ENCODE data around the gene PTPRN2.

The PTPRN2 gene

DNA sequence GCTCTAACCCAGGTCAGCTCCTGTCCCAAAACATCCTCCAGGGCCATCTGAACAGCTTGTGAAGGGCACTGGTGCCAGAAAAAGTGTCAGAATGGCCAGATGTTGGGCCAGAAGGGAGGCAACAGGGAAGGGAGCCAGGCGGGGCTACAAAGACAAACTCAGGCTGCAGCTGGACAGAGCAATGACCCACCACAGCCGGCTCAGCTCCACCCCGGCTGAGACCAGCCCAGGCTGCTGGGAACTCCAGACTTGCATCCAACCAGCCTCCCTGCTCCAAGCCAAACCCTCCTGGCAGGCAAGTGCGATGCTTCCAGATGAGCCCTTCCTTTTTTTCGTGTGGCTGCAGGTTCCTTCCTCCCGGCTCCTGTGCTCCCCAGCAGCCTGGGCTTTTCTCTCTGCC lies 466.9 kb downstream of the PTPRN2 start:
- DNase-seq: no peak

DNA sequence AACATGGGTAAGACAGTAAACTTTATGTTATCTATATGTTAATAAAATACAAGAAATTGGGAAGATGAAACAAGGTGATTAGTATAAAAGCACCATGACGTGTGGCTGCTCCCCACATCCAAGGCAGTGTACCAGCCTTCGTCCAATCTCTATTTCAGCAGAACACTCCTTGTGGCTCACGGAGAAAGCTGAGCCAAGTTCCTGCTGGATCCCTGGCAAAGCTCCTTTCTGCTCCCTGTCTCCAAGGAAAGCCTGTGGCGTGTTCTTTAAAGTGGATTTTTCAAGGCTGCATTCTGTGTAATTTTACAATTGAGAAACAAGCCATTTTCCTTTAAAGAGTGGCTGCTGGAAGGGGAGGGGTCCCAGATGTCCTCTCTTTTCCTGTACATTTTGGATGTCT lies 467.3 kb downstream of the PTPRN2 start:
- no peak for DNase-seq

DNA sequence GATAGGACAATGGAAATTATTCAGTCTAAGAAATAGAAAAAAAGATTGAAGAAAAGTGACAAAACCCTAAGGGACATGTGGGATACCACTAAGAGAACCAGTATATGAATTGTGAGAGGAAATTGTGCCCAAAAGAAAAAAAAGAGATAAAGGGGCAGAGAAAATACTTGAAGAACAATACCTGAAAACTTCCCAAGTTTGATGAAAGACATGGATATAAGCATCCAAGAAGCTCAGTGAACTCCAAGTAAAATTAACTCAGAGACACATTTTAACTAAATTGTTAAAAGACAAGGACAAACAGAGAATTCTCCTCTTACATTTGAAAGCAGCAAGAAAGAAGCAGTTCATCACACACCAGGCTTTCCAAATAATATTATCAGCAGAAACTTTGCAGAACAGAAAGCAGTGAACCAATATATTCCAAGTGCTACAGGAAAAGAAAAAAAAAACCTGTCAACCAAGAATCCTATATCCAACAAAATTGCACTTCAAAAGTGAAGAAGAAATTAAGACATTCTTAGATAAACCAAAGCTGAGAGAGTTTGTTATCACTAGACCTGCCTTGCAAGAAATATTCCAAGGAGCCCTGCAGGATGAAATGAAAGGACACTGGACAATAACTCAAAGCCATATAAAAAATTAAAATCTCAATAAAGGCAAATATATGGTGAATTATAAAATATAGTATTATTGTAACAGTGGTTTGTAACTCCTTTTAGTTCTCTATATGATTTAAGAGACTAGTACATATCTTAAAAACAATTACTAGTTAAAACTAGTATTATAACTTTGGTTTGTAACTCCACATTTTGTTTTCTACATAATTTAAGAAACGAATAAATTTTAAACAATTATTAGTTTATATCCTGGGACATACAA lies 470.0 kb downstream of the PTPRN2 start:
- no peak for DNase-seq

DNA sequence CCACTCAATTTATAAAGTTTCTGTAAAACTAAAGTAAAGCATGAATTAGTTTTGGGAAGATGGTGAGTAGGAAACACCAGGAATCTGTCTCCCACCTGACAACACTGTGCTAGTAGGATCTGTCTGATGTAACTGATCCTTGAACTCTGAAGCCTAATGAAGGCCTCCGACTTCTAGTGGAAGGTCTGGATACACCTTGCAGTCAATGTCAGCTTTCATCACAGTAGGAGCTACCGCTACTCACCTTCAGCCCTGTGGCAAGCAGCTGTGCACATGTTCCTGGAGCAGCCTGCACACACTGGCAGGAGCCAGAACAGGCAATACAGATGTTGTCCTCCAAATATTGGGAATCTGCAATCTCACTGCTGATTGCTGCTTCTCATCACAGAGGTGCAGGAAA lies 471.4 kb downstream of the PTPRN2 start:
- DNase-seq: no peak

DNA sequence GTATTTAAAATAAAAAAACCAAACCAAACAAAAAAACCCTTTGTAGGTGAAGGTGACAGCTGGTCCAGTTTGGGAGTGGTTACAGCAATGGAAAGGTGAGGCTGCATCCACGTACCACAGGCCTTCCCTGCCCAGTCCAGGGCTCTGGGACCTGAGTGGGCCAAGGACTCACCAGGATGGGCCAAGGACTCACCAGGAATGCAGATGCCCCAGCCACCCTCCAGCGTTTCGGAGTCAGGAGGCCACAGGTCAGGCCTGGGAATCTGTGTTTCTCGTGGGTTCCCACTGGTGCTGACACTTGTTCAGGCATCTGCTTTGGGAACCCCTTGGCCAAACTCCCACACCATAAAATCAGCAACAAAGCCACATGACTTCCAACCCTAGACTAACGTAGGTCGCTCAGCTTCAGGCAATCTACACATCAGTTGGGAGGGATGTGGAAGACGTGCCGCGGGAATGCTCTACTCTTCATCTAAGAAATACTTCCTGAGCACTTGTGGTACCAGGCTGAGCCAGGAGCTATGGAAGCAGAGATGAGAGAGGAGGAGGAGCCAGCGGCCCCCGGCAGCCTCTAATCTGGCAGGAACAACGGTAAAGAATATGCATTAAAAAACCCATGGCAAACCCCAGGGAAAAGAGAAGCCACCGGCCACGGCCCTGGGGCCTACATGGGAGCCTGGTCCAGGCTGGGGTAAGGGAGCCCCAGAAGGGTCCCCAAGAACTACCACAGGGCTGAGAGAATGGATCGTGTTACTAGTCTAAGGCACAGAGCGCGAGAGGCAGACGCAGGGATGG lies 473.4 kb downstream of the PTPRN2 start:
- no peak for DNase-seq

DNA sequence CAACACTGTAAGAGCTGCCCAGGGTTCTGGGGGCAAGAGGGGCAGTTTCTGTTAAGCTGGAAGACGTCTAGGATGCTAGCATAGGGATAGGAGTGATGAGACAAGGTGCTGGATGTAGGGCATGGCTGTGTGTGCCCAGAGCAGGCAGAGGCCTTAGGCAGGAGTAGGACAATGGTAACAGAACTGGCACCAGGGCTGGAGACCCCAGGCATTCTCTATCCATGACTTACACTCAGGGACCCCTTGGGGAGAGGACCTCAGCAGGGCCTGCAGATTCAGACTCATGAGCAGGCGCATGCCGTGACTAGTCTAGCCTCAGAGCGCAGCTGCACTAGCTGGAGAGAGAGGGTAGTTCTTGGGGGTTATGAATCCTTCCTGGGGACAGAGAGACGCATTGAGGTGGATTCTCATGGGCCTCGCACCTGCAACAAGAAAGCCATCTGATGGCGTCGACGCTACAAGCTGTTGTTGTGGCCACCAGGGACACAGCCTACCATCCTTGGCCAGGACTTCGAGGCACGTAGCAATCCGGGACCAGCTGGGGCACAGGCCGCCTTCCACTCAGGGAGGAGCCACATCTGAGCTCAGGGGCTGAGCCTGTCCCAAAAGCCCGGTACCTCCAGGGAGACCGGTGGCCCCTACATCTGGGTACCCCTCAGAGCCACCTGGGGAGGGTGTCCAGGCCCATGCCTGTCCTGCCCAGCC lies 474.1 kb downstream of the PTPRN2 start:
- no peak for DNase-seq

DNA sequence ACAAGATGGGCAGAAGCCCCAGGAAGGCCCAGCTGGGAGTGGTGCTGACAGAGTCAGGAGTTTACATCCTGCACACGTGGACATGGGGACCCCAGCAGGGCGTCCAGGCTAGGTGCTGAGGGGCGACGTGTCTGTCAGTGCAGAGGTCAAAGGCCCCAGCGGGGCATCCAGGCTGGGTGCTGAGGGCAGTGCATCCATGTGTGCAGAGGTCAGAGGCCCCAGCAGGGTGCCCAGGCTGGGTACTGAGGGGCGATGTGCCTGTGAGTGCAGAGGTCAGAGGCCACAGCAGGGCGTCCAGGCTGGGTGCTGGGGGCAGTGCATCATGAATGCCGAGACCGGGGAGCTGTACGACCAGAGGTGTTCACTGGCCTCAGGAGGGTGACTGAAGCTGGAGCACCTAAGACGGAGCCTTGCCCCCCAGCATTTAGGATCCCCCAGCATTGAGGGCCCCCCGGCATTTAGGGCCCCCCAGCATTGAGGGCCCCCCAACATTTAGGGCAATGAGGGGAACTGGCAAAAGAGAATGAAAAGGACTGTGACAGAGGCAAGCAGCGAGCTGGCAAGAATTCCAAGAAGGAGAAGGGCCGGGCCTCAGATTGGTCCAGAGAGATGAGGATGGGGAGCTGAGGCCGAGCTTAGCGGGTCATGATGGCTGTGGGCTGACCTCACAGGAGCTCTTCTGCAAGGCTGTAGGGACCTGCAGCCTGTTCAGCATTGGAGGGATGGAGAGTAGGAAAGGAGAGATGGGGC lies 474.9 kb downstream of the PTPRN2 start:
- DNase-seq: no peak

DNA sequence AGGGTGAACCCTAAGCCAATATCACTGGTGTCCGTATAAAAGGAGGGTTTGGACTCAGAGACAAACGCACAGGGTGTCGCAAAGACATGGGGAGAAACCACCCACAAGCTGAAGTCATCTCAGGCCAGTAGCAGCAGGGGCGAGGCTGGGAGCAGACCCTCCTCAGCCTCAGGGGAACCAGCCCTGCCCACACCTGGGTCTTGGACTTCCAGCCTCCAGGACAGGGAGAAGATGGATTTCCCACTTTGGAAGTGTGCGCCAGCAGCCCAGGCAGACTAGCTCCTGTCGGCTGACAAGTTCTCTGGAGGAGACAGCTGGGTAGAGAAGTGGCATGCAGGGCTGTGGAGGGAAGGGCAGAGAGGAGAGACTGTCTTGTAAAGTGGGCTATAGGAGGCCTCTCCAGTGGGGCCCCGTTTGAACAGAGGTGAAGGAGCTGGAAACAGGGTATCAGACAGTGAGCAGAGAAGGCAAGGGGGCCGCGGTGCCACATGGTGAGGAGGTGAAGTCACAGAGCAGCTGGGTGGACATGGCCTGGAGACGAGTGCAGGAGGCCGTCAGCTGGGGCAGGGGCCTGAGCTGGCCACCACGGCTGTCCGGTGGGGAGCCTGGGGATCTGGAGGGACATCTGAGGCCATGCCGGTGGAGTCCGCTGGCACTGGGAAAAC lies 475.6 kb downstream of the PTPRN2 start:
- no peak for DNase-seq

DNA sequence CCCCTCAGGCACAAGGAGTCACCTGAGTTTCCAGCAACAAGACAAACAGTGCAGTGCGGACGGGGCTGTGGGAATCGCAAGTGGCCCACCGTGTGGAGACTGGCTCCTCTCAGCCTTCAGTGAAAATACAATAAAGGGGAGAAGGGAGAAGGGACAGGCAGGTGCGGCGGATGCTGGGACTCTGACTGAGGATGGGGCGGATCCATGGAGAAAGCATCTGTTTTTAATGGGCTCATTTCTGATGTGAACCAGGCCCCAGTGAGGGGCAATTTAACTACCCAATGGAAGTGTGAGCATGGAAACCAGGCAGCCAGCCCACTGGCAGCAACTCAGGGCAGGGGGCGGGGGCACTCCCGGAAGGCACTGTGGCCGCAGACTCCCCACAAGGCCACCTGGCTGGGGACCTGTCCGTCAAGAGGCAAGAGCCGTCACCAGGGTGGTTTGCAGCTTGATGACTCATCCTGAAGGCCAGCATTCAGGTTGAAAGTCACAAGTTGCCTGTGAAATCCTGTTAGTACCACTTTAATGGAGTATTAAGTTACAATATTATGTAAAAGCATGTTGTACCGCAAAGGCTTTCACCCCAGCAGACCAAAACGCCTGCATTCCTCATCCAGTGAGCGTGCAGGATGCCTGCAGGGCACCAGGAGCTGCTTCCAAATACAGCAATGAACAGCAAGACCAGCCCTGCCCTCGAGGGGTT lies 476.4 kb downstream of the PTPRN2 start:
- DNase-seq: no peak

DNA sequence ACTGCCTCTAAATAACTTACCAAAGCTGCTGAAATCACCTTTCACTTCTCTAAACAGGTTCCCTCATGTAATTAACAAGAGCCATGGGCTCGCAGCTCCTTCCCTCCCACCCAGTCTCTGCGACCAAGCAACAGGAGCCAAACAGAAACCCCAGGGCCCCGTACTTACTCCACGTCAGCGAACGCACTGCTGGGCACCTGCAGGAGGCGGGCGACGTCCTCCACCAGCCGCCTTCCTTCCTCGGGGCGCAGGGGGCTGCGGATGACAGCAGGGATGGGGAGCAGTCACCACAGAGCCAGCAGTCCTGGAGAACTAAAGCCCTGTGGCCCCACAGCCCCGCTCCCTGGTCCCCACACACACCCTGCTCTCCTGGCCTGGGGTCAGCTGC lies 477.0 kb downstream of the PTPRN2 start:
- no peak for DNase-seq

DNA sequence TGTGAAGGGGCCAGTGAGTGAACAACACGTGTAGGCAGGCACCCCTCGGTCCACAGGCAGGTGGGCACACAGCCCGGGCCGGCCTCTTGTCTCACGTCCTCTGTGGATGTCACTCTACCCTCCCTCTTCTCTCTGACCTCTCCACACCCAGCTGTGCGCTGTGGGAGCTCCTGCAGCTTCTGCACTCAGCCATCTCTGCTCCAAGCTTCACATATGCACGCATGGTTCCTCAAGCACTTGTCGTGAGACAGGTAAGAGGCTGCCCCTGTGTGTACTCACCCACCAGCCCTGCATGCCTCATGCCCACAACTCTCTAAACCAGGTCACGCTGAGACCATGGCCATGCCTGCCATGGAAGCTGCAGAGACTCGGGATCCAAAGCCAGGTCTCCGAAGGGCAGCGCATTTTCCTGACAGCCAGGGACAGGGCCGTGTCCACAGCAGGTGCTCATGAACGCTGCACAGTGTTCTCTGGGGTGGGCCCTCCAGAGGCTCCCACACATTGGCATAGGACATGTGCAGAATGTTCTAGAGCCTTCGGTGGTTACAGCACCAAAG lies 477.5 kb downstream of the PTPRN2 start:
- DNase-seq: no peak

DNA sequence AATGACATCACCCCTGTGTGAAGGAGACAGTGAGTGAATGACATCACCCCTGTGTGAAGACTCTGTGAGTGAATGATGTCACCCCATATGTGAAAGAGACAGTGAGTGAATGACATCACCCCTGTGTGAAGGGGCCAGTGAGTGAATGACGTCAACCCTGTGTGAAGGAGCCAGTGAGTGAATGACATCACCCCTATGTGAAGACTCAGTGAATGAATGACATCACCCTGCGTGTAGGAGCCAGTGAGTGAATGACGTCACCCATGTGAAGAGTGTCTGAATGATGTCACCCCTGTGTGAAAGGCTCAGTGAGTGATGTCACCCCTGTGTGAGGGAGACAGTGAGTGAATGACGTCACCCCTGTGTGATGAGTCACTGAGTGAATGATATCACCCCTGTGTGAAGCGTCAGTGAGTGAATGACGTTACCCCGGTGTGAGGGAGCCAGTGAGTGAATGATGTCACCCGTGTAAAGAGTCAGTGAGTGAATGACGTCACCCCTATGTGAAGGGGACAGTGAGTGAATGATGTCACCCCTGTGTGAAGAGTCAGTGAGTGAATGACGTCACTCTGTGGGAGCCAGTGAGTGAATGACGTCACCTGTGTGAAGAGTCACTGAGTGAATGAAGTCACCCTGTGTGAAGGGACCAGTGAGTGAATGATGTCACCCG lies 478.1 kb downstream of the PTPRN2 start:
- DNase-seq: no peak

DNA sequence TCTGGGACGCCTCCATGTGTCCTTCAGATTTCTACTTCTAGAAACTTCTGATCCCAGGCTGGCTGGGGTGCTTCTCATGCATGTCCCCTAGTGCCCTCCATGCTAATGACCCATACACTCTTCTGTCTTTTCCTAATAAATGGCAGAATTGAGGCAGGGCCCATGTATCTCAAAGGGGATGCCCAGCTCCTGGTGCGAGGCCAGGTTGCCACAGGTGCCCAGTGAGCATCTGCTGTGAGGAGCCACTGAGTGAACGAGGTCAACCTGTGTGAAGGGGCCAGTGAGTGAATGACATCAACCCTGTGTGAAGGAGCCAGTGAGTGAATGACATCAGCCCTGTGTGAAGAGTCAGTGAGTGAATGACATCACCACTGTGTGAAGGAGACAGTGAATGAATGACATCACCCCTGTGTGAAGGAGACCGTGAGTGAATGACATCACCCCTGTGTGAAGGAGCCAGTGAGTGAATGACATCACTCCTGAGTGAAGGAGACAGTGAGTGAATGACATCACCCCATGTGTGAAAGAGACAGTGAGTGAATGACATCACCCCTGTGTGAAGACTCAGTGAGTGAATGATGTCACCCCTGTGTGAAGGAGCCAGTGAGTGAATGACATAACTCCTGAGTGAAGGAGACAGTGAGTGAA lies 478.9 kb downstream of the PTPRN2 start:
- DNase-seq: no peak

DNA sequence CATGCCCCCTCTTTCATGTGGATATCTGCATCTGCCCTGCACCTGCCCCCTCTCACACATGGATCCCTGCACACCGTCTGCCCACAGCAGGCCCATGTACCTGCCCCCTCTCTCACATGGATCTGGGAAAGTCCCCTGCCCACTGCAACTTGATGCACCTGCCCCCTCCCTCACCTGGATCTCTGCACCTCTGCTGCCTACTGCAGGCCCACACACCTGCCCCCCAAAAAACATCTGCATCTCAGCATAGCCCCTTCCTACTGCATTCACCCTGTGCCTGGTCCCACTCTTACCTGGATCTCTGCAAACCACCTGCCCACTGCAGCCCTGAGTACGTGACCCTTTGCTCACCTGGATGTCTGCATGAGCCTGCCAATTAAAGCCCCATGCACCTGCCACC lies 479.8 kb downstream of the PTPRN2 start:
- no peak for DNase-seq

DNA sequence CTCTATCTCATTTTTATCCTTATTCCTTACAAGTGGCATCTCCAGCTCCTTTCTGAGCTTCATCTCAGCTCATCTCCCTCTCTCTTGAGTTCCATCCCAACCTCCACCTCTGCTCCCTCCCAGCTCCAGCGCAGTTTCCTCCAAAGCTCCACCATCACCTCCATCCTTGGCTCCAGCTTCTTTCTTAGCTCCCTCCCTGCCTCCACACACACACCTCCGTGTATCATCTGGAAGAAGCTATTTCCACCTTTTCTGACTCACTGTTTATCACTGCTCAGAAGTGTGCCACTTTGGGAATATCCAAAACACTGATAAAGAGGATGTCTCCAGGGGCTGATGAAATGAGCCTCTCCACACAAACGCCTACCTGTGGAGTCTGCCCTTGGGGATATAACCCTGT lies 481.4 kb downstream of the PTPRN2 start:
- no peak for DNase-seq

DNA sequence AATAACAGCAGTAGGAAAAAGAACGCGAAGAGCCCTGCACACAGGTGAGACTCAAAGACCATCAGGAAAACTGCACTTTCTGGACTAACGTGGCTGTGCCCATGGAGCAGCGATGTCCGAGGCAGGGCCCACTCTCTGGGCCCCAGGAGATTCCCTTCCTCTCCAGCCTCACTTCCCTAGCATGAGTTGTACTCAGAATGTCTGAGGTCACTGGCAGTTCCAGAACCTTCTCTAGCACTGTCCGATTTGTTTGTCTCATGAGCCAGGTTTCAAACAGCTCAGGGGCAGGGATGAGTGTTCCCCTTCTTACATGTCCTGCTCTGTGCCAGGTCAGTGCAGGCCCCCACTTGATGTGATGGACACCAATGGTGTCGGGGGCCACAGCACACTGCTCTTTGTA lies 484.2 kb downstream of the PTPRN2 start:
- no peak for DNase-seq

DNA sequence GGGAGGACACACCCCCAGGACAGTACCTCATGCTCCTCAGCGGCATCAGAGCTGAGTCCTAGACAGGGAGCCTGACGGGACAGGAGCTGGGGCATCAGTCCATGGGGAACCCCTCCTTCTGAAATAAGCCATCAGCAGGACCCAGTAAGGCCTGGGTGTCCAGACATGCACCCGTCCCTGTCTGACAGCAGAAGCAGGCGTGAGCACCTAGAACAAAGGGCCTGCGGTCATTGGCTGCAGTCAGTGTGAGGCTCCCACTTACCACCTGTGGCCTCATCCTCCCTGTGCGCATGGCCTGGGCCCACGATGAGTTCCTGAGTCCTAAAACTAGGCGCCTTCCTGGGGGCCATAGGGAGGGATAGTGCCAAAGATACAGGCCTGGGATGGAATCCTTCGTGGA lies 484.7 kb downstream of the PTPRN2 start:
- DNase-seq: no peak

DNA sequence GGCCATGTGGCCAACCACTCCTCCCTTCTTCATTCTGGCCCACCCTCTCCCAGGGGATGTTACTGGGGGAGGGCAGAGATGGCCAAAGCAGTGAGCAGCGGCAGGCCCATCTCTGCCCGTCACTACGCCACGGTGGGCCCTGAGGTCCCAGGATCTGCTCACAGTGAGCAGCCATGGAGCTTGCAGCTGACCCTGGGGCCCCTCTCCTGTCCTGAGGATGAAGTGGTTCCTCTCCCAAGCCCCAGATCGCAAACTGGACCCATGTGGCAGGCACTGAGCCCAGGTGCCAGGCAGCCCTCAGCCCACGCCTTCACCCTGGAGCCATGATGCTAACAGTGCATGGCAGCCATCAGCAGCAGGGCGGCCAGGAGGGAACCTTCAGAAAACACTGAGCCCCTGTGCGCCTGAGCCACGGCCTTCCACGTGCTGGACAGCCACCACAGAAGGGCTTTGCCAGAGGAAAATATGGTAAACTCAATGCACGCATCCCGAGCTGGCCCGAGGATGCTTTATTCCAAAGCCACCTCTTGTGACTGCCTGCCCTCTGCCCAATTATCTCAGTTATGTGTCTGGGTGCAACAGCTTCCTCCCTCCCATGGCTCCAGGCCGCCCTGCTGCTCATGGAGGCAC lies 485.7 kb downstream of the PTPRN2 start:
- DNase-seq: no peak

DNA sequence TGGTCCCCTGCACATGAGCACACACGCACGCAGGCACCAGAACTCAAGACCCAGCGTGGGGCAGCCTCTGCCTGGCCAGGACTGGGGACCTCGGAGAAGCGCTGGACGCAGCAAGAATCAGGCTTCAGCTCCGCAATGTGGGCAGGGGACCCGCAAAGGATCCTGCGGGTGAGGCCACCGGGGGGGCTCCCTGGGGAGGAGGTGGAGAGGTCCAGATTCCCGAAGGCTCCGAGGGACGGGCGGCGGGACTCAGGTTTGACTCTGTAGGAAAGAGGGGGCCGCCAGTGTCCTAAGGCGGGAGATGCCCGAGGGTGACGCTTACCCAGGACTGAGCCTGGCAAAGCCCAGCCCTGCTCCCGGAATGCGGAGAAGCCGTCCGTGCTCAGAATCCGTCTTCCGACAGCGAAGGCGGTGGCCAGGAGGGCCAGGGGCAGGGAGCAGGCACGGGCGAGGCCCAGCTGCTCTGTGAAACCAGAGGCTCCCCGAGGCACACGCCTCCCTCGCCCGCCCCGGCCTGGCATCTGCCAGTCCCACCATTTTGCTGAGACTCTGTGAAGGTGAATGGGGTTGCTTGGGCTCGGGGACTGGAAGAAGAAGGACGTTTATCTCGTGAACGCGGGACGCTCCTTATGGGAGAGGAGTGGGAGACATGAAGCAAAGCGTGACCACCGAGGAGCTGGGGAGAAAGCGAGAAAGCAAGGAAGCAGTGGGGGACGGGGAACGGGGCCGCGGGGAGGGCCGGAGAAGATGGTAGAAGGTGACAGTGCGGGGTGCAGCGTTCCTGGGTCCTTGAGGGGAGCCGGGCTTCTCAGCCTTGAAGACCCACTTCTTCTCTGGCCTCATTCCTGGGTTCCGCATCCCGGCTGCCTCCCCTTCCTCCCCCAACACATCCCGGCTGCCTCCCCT lies 489.2 kb downstream of the PTPRN2 start:
- DNase-seq: no peak
